Stimulated activated CD4-positive, alpha-beta T cell treated with anti-CD3 and anti-CD28 coated beads, Interleukin-12 subunit alpha, Interleukin-12 subunit beta, amount 100 ng/mL, for 4 hours (primary cell): ENCODE measurements around the gene ZBP1.

Experiments used
- DNase-seq: peaks from one replicate; pipeline ENCODE4 v3.0.0-alpha.2; 2020

ZBP1 gene

DNA sequence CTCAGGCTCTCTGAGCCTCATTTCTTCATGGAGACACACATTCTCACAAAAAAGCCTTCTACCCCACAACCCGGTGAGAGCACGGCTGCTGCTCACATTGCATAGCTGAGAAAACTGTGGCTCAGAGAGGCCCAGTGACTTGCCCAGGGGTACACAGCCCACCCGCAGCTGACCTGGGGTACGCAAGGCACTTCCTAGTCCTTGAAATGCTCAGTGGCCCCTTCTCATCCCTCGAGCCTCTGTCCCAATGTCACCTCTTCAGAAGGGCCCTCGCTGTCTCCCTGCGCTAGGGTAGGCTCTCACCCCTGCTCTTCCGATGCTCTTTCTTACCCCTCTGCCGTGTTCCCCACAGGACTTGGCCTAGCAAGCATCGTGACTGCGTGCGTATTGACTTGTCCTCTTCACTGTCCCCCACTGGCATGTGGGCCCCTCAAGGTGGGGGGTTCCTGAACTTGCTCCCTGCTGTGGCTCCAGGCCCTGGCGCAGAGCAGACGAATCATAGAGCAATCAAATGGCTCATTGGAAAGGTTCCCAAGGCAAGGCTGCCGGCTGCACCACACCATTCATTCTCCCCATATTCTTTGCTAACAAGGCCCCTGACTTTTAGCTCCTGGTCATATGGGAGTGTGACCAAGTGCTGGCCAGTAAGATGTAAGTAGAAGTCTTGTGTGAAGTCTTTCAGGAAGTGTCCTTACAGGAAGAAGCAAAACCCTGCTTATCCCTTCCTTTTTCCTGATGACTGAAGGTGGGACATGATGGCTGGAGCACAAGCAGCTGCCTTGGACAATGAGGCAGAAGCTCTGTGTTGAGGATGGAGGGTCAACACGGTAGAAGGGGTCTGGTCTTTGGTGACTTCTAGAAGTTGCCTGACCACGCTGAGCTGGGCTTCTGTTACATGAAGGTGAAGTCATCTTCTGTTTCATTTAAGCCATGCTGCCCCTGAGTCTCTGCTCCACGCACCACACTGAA, 36.7 kb downstream of the ZBP1 start:
- no peak for DNase-seq

DNA sequence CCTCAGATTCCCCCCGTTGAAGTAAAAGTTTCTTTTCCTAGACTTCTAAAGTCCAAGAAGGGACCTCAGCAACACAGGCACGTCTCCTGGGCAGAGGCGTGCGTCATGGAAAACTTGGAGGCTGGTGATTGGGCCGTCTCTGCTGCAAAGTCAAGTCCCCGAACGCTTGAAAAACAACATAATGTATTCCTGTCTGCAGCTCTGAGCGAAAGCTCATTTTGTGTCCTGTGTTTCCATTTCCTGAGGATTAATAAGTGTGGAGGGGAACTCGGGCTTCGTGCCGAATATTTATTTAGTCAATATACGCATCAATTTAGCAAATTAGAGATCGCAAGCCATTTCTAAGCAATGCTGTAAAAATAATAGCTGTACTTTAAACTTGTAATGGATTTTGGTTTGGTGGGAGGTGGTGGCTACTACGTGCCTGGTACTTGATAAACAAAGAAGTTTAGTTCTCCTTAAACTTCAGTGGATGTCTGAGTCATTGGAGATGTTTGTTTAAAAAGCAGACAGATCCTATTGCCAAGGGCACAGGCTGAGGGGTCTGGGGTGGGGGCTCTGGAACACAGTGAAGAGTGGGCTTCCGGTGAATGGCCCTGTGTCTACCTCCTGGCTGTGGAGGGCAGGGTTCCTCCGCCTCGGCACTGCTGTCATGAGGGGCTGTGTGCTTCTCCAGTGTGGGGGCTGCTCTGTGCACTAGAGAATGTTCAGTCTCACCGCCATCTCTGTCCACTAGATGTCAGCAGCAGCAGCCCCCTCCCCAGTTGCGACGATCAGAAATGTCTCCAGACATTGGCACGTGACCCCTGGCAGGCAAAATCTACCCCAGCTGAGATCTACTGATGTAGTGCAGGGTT, 37.6 kb downstream of the ZBP1 start:
- DNase-seq = no peak

DNA sequence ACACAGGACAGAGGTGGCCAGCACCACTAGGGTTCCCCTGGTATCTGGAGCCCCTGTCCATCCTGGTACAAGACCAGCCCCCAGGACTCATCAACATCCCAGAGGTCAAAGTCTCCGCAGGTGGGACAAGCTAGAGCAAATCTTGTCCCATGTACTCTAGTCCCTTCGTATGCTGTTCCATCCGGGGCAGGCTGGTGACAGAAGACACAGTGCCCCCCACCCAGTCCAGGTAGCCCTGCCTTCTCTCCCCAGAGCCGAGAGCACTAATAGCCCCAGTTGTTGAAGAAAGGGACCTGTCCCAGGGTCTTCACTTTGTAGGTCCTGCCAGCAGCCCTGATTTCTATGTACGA, 38.2 kb downstream of the ZBP1 start:
- no peak for DNase-seq

- no peak for DNase-seq
Measured at GRCh38 chr20:57581202-57582028, 38.8 kb downstream of the ZBP1 start.

DNA sequence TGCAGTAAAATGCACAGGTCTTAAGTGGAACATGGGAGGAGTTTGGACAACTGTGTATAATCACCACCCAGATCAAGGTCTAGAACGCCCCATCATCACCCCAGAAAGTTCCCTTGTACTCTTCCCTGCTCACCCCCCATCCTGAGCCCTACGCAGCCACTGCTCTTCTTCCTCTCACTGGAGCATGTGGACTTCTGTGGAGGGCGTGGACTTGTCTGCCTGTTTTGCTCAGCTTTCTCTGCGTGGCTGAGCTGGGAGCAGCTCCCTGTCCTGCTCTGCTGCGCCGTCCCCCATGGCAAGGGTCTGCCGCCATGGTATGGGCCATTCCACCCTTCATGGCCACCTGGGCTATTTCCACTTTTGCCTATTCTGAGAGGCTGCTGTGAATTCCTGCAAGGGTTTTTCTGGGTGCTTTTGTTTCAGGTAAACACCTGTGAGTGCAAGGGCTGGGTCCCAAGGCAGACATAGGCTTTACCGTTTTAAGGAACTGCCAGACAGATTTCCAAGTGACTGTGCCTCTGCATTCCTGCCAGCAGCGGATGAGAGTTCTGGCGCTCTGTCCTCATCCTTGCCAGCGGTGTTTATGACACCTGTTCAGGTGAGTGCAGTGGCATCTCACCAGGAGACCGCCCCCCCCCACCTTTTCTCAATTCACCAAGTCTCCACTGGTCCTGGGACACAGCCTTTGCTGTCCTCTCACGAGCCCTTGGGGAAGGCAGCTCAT, 39.6 kb downstream of the ZBP1 start:
- no peak for DNase-seq

GRCh38 chr20:57579898-57580447, 40.3 kb downstream of the ZBP1 start:
- DNase-seq = no peak

DNA sequence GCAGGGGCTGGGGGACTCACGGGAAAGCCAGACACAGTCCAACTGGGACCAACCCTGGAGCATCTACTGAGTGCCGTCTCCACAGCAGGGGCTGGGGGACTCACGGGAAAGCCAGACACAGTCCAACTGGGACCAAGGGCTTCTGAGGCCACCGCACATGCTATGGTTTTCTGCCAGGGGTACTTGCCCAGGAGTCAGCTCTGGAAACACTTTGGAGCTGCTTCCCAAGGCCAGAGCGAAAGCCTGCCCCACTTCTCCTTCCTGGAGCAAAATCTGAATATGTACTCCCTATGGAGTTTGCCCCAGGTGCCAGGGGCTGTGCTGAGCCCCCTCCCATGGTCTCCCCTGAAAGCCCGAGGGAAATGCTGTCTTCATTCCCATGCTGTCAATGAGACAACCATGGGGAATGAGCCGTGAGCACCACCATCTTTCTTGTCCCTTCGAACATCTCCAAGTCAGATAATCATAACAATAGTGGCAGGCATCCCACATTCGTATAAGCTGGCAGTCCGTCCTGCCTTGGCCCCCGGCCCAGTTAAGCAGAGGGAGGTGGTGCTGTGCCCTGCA, 40.8 kb downstream of the ZBP1 start:
- DNase-seq = no peak

DNA sequence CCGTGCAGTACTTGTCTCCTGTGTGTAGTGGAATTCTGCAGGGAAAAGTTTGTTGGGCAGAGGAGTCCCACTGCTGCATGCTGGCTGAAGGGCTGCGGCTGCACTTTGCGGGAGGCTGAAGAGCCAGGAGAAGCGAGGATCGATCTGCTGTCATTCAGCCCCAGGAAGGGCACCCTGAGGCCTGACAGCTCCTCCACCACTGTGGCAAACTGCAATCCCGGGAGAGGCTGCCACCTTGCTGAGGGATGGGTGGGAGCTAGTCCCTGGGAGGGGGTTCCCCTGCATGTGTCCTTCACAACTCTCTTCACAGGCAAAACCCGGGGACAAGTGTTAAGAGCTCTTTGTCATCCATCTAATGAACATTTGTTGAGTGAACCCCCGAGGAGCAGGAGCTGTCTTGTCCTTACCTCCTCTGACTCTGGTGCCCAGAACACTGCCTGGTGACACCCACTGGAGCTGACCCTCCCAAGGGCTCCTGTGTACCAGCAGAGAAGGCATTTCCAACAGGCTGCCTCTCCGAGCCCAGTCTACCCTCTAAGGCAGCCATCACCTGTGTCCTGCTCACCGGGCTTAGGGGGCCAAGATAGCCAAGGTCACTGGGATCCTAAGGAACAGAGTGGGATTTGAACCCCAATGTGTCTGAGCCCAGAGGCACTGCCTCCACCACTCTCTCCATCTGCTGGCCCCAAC, 41.6 kb downstream of the ZBP1 start:
- DNase-seq = no peak

GRCh38 chr20:57577679-57578475, 42.3 kb downstream of the ZBP1 start:
- DNase-seq = no peak

DNA sequence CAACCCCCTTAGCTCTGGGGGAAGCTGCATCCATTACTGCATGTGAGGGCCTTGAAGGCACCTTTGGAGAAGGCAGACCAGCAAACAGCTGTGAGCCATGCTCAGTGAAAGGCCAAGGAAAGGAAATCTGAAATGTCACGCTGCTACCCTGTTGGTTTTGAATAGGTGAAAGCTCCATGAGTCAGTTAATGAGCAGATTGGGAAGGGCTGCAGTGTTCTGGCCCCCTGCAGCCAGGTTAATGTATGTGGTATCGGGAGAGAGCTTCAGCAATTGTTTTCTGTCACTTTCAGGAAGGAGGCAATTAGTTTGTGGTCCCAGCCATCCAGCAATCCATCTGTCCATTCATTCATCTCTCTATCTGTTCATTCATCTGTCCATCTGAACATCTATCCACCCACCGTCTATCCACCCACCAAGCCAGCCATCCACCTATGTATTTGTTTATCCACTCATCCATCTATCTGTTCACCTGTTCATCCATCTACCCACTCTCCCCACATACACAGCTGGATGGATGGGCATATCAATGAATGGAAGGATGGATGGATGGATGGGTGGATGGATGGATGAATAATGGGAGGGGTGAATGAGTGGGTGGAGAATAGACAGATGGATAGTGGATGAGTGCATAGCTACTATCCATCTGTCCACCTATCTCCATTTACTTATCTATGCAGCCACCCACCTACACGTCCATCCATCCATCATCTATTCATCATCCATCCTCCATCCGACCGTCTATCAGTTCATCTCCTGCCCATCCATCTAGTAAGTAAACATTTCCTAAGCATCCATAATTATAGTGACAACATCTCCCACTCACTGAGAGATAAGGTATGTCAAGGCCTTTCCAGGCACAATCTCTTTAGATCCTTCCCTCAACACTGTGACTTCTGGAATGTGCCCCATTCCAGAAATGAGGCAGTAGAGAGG, 43.3 kb downstream of the ZBP1 start:
- DNase-seq = no peak

- DNase-seq = no peak
Measured at GRCh38 chr20:57576002-57576401, 44.2 kb downstream of the ZBP1 start.

GRCh38 chr20:57574954-57575353, 45.3 kb downstream of the ZBP1 start:
- no peak for DNase-seq

- DNase-seq = no peak
Measured at GRCh38 chr20:57573894-57574293, 46.3 kb downstream of the ZBP1 start.

- DNase-seq = no peak
Measured at GRCh38 chr20:57573242-57573641, 47.0 kb downstream of the ZBP1 start.

GRCh38 chr20:57571782-57572416, 48.3 kb downstream of the ZBP1 start:
- DNase-seq = no peak

DNA sequence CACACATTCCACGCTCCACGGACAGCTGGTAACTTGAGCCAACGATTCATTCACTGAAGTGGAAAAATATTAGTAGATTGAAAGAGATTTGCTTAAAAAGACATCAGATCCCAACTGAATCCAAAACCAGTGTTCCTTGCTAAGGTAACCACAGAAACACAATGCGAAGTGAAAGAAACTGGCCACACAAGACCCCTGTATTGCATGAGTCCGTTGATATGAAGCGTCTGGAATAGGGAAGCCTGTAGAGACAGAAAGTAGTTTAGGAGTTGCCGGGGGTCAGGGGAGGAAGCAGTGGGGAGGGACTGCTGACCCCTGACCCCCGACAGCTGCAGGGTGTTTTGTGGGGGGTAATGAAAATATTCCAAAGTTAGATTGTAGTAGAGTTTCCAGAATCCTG, 49.3 kb downstream of the ZBP1 start:
- DNase-seq = no peak

DNA sequence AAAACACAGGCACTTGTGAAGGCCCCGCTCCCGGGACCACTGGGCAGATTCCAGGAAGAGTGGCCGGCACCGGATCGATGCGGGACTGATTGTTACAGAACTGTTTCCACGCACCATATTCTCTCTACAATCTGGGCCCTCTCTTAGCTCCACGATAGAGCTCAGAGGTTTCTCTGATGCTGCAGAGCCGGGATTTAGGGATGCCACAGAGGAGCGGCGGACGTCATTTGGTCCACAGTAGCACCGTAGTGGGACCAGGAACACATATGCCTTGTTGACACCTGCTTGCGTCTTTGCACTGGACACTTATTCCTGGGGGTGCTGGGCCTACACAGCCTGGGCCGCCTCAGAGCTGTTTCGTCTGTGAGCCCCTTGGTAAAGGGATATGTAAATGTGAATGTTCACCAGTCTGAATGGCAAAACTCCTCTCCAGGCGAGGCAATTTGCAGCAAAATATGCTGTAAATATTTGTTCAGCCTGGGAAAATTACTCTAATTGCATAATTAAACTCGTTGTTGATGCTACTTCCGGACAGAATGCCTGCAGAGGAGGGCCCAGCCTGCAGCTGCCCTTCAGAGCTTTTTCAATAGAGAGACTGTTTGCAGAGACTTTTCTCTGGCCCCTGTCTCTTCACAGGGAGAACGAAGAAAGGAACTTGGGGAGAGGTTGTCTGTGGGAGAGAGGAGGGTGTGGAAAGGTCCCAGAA, 49.9 kb downstream of the ZBP1 start:
- no peak for DNase-seq

- no peak for DNase-seq
Measured at GRCh38 chr20:57568960-57569359, 51.3 kb downstream of the ZBP1 start.
